Transverse colon (tissue), 4 donors: Measurements from ENCODE around the gene KRTAP5-4. TPM values are rescaled to one million over a fixed set of nuclear protein-coding genes. Genes with fewer than 3 reads are reported as not detected.
"Not testable (repeated sequence)": the region's sequence is repeated elsewhere in the genome, so short reads cannot be mapped to it uniquely, and the experiment has no call there.

Experiments used
- DNase-seq: peaks from one replicate; pipeline ENCODE4 v3.0.0-alpha.2; 2019
- H3K27ac ChIP-seq, 4 donors: fragments of 200-600 bp; sonication (generic); 2 replicates each; pipeline ENCODE4 v1.5.1; 2016 to 2018; ENCODE audit warnings: inconsistent platforms in 4 of 4
- H3K27me3 ChIP-seq: fragments of 200-600 bp; sonication (generic); 2 replicates; pipeline ENCODE4 v1.5.1; 2017; ENCODE audit warnings: inconsistent platforms
- H3K36me3 ChIP-seq, 4 donors: fragments of 200-600 bp; sonication (generic); 2 replicates each; pipeline ENCODE4 v1.5.1; 2017 to 2019; ENCODE audit warnings: inconsistent platforms in 4 of 4
- H3K4me1 ChIP-seq, 4 donors: fragments of 200-600 bp; sonication (generic); 2 replicates each; pipeline ENCODE4 v1.5.1; 2017 to 2020; ENCODE audit warnings: inconsistent platforms in 4 of 4
- H3K4me3 ChIP-seq, 4 donors: fragments of 200-600 bp; sonication (generic); 1 replicate in 1 of 4; 2 replicates in 3 of 4; pipeline versions ENCODE4 v1.5.1 to v1.6.1; 2017 to 2019; ENCODE audit warnings: inconsistent platforms in 4 of 4
- H3K9me3 ChIP-seq, 2 donors: fragments of 200-600 bp; sonication (generic); 2 replicates each; pipeline ENCODE4 v1.5.1; 2017 to 2019; ENCODE audit warnings: inconsistent platforms in 2 of 2
- EP300 ChIP-seq: sonication (generic); formaldehyde crosslinking; IDR thresholded peaks from one replicate; pipeline ENCODE4 v1.6.1; 2017; ENCODE audit warnings: antibody characterized with exemption, low read depth
- POLR2A ChIP-seq: fragments of 450-650 bp; IDR thresholded peaks from one replicate; pipeline ENCODE4 v1.6.1; 2016; ENCODE audit warnings: antibody characterized with exemption, mild to moderate bottlenecking, moderate library complexity
- POLR2AphosphoS5 ChIP-seq, 3 donors: sonication (generic); formaldehyde crosslinking; IDR thresholded peaks; one replicate each; pipeline ENCODE4 v1.6.1; 2016; ENCODE audit warnings: antibody characterized with exemption in 3 of 3
- WGBS, 2 donors: methylation state at CpG; one replicate each; pipeline ENCODE4 v1.1.5; 2018; ENCODE audit warnings: low coverage in 1 of 2; 5-methylcytosine and 5-hydroxymethylcytosine counted together
- in situ Hi-C, 4 donors: fragments of 200-750 bp; cut with MboI; loops; one replicate each; pipeline versions ENCODE4 v1.15.0 to v1.15.1; 2017; ENCODE audit warnings: low sequenced_read_pairs in 3 of 4, low pct_ligation_motif_present in 1 of 4, low pct_unique_long_range_greater_than_20kb in 1 of 4
- intact Hi-C: fragments of 100-400 bp; cut with DNase I; formaldehyde crosslinking; loops from one replicate; pipeline ENCODE4 v1.15.1; 2023; ENCODE audit warnings: low total_unique reads
- total RNA-seq, 4 donors: library from RNA; depleted of rRNA; stranded (reverse); fragments of >200 nt; gene quantifications; one replicate each; pipeline ENCODE4 v1.1.0, GENCODE V29; 2016
- TF ChIP-seq, protein P1 (sequence below), 5 experiments: fragments of 200-600 bp in 3 of 5; fragments of 450-650 bp in 2 of 5; sonication (generic) in 3 of 5; IDR thresholded peaks; 1 replicate in 2 of 5; 2 replicates in 3 of 5; pipeline ENCODE4 v1.5.1; 2016 to 2017; ENCODE audit warnings: antibody characterized with exemption in 5 of 5, inconsistent platforms in 3 of 5, mild to moderate bottlenecking in 2 of 5, moderate library complexity in 1 of 5

KRTAP5-4 gene, protein sequence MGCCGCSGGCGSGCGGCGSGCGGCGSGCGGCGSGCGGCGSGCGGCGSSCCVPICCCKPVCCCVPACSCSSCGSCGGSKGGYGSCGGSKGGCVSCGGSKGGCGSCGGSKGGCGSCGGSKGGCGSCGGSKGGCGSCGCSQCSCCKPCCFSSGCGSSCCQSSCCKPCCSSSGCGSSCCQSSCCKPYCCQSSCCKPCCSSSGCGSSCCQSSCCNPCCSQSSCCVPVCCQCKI
- total RNA-seq: not detected

DNA sequence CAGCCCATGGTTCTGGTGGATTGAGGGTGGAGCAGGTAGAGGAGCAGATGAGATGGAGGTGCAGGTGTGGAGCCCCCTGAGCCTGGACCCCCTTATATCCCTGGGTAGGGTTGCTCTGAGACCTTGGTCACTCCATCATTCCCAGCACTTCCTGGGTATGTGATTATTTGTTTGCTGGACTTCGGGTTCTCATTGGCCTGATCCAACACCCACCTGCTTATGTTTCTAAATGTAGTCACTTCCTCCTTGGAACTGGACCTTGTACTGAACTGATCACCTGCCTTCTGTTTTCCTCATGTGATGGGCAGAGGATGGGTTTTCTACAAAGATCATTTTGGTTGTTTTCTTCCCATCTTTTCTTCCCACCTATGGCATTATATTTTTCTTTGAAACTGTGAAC, at the start of gene KRTAP5-4:
KRTAP5-4 (minus strand) TSS at position 53 of the 400 bp plus-strand sequence; CDS start at position 8, 45 bp downstream.
- intact Hi-C loops (no loop called here), in situ Hi-C loops (no loop called here)
- TF ChIP-seq POLR2A (no peak), EP300 (no peak)
- TF ChIP-seq, protein P1, sequence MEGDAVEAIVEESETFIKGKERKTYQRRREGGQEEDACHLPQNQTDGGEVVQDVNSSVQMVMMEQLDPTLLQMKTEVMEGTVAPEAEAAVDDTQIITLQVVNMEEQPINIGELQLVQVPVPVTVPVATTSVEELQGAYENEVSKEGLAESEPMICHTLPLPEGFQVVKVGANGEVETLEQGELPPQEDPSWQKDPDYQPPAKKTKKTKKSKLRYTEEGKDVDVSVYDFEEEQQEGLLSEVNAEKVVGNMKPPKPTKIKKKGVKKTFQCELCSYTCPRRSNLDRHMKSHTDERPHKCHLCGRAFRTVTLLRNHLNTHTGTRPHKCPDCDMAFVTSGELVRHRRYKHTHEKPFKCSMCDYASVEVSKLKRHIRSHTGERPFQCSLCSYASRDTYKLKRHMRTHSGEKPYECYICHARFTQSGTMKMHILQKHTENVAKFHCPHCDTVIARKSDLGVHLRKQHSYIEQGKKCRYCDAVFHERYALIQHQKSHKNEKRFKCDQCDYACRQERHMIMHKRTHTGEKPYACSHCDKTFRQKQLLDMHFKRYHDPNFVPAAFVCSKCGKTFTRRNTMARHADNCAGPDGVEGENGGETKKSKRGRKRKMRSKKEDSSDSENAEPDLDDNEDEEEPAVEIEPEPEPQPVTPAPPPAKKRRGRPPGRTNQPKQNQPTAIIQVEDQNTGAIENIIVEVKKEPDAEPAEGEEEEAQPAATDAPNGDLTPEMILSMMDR (IDR thresholded peaks at IDR 0.05): no peak
- peaks cover 13% of the 10 kb centered on the region for H3K27me3 ChIP-seq
- no peak within 1 kb of the TSS for H3K27ac ChIP-seq
- no peaks in the 10 kb centered on the region for H3K4me1 ChIP-seq
- no peak within 1 kb of the TSS for H3K4me3 ChIP-seq
- WGBS, 2 donors: 20% methylated on average over 1 of the region's 1 CpG; no CpG with 5 or more reads in 1 of the 2 donors
- no peaks in the 10 kb centered on the region for H3K9me3 ChIP-seq
- no peaks in the 10 kb centered on the region for H3K36me3 ChIP-seq
- DNase-seq: no peak

DNA sequence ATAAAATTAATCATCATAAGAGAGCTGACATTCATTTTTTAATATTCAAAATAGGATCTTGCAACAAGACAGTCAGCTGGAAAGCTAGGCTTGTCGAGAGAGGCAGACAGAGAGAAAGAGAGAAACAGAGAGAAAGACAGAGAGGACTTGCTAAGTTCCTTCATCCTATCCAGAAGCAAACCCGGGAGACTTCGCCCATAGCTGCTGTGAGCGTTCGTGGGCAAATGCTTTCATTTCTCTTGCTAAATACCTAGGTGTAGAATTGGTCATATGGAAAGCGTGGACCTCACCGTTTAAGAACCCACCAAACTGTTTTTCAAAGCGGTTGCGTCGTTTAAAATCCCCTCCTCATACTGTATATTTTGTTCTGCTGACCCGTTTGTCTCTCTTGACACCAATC, 49.7 kb upstream of the KRTAP5-4 start:
- no peak overlapping the region for H3K4me3 ChIP-seq
- H3K4me1 ChIP-seq: no peaks in the 10 kb centered on the region
- intact Hi-C loops (no loop called here), in situ Hi-C loops (no loop called here)
- no peaks in the 10 kb centered on the region for H3K36me3 ChIP-seq
- no peak overlapping the region for H3K27ac ChIP-seq
- DNase-seq: no peak
- no peak for TF ChIP-seq POLR2AphosphoS5 (IDR thresholded peaks at IDR 0.05)
- TF ChIP-seq EP300: no peak
- TF ChIP-seq, protein P1 (IDR thresholded peaks at IDR 0.05): no peak
- TF ChIP-seq POLR2A: no peak
- H3K9me3 ChIP-seq: no peaks in the 10 kb centered on the region
- H3K27me3 ChIP-seq: peaks cover 76% of the 10 kb centered on the region
- WGBS, 2 donors: 75 to 76% methylated on average over 11 of the region's 11 CpGs

DNA sequence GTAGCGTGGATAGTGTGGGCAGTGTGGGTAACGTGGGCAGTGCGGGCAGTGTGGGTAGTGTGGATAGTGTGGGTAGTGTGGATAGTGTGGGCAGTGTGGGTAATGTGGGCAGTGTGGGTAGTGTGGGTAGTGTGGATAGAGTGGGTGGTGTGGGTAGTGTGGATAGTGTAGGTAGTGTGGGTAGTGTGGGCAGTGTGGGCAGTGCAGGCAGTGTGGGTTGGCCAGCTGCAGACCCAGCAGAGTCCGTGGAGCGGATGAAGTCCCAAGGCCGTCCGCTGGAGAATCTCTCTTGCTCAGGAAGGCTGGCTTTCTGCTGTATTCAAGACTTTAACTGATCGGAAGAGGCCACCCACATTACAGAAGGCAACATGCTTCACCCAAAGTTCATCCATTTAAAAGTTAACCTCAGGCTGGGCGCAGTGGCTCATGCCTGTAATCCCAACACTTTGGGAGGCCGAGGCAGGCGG, 49.0 kb upstream of the KRTAP5-4 start:
- TF ChIP-seq POLR2A (no peak), EP300 (no peak), POLR2AphosphoS5 (IDR thresholded peaks at IDR 0.05) (no peak)
- TF ChIP-seq, protein P1 (IDR thresholded peaks at IDR 0.05): no peak
- DNase-seq: no peak
- no peaks in the 10 kb centered on the region for H3K36me3 ChIP-seq
- peaks cover 68% of the 10 kb centered on the region for H3K27me3 ChIP-seq
- H3K27ac ChIP-seq: no peak overlapping the region
- H3K9me3 ChIP-seq: no peaks in the 10 kb centered on the region
- intact Hi-C loops: no loop called here
- no peak overlapping the region for H3K4me3 ChIP-seq
- H3K4me1 ChIP-seq: no peaks in the 10 kb centered on the region
- in situ Hi-C loops: no loop called here
- 78 to 80% methylated on average over 7 to 11 of the region's 11 CpGs for WGBS, 2 donors

DNA sequence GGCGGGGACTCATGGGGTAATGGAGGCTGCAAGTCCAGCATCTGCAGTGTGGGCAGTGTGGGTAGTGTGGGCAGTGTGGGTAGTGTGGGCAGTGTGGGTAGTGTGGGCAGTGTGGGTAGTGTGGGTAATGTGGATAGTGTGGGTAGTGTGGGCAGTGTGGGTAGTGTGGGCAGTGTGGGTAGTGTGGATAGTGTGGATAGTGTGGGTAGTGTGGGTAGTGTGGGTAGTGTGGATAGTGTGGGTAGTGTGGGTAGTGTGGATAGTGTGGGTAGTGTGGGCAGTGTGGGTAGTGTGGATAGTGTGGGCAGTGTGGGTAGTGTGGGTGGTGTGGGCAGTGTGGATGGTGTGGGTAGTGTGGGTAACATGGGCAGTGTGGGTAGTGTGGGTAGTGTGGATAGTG, 48.5 kb upstream of the KRTAP5-4 start:
- peaks cover 64% of the 10 kb centered on the region for H3K27me3 ChIP-seq
- H3K4me1 ChIP-seq, H3K4me3 ChIP-seq, DNase-seq, intact Hi-C loops, H3K27ac ChIP-seq, in situ Hi-C loops, H3K36me3 ChIP-seq, H3K9me3 ChIP-seq: not testable (repeated sequence)
- WGBS, 2 donors: 87% methylated on average over 1 of the region's 1 CpG; no CpG with 5 or more reads in 1 of the 2 donors
